ENCODE data around the gene SP1.

The SP1 gene

DNA sequence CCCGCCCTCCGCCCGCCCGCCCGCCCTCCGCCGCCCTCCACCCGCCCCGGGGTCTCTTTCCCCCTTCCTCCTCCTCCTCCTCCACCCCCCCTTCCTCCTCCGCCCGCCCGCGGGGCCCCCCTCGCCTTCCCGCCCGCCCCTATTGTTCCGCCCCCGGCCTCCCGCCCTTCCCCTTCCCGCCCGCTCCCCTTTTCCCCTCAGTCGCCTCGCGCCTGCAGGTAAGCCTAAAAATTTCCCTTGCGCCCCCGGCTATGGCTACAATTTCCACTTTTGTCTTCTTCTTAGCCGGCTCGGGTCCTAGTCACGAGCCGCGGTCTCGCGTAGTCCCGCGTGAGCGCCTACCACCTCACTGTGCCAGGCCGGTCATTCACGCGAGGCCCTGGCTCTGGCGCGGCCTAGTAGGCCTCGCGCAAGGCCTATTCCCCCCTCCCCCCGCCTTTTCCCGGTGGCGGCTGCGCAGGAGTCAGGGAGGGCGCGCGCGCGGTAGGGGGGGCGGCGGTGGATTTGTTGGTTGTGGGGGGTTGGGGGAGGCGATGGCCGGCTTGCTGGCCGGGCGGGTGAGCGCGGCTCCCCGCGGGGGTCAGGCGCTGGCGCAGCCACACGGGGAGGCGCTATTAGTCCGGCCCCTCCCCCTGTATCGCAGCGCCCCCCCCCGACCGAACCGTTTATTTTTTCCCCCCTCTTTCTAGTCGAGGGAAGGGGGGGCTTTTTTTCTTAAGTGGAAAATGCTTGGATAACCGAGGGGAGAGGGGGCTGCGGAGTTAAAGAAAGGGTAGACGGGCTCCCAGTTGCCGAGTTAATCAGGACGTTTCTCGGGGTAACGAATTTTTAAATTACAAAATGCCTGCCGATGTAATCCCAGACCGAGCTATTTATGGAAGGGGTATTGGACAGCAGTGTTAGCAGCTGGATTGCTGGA lies 72.4 kb downstream of the SP1 start:
- peak; percentile 88 for DNase-seq

DNA sequence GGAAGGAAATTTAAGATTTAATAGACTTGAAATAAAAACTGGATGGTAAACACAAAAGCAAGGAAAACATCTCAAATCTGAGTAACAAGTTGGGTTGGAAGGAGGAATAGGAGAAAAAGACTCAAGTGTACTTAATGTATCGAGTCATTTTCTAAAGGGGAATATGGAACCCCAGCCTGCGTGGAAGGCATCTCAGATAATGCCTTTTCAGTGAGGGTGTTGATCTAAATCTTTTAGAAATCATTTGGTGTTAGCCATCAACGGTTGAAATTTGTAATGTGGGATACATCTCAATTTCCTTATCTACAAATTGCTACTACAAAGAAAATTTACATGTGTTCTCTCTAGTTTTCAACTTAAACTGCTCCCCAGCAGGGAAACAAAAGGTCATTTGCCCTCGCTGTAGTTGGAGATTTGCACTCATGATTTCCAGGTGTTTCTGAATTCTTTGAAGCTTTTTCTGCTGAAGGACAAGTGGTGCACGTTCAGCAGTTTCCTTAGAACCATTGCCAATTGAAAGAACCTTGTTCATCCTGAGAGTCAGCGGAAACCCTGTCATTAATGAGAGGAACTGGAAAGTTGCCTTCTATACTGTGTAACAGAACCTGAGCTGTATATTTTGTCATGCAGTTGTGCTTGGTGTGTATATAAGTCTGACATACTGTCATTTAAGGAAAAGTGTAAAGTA lies 74.1 kb downstream of the SP1 start:
- no peak for DNase-seq

DNA sequence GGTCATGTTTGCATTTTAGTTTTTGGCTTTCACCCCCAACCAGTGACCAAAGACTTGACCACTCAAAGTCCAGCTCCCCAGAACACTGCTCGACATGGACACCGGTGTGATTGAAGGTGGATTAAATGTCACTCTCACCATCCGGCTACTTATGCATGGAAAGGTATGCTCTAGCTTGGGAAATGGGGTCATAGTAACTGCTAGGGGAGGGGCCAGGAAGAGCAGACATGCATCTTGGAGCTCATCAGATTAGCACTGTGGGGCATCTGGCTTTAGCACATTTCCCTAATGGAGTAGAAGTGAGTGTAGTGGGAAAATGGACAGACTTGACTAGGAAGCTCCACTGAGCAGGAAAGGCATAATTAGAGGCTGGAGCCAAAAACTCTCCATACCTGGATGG lies 74.7 kb downstream of the SP1 start:
- no peak for DNase-seq

DNA sequence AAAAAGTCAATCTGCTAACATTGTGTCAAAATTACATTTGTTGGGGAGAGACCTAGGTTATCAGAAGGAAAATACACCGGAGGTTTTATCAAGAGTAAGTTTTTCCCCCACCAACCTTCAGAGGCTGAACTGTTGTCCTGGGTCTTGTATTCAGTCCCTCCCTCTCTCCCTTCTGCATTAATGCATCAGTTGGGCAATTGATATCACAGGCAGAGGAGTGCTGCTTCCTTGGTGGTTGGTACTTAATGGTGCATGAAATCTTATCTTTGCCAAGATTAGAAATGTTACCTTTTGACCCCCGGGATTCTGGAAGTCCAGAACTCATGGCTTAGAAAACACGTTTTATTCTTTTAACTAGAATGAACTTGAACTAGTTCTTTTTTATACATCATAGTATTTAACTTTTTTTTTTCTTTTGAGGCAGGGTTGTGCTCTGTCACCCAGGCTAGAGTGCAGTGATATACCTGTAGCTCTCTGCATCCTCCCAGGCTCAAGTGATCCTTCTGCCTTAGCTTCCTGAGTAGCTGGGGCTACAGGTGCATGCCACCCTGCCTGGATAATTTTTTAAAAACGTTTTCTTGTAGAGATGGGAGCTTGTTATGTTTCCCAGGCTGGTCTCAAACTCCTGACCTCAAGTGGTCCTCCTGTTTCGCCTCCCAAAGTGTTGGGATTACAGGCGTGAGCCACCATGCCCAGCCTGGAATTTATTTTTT lies 76.8 kb downstream of the SP1 start:
- DNase-seq, result peak; percentile 48

DNA sequence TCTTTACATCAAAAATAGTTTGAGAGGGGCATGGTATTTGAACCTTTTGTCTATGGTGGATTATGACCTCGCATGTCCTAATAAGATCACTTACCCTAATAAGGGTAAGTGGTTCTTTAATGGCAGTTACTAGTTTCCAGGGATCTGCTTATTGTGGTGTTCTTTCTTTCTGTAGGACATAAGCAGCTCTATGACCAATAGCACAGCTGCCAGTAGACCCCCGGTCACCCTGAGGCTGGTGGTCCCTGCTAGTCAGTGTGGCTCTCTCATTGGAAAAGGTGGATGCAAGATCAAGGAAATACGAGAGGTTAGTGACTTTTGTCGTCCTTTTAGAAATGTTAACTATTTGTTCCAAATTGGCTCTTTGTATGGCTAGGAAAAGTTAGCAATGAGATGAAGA lies 79.1 kb downstream of the SP1 start:
- DNase-seq, result no peak

DNA sequence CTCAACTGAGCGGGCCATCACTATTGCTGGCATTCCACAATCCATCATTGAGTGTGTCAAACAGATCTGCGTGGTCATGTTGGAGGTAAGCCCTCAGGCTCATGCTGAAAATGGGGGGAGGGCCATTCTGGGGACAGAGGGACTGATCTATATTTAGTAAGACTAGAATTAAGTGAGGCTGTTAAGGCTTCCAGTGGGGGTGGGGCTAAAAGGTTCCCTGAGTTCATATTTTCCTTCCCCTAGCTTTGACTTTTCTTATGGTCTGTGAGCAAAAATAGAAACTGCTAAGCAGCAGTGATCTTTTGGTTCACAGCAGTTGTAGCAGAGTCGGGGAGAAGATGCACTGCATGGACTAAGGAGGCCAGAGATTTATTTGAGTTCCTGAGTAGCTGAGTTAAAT lies 81.1 kb downstream of the SP1 start:
- no peak for DNase-seq

DNA sequence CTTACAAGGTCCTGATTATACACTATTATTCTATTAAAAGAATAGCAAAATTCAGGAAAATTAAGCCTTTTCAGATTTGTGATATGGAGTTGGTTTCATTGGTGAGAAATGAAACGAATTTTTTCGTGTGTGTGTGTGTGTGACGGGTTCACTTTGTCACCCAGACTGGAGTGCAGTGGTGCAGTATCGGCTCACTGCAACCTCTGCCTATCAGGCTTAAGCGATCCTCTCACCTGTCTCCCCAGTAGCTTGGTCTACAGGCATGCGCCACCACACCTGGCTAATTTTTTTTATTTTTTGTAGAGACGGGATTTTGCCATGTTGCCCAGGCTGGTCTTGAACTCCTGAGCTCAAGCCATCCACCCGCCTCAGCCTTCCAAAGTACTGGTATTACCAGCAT lies 81.6 kb downstream of the SP1 start:
- no peak for DNase-seq

DNA sequence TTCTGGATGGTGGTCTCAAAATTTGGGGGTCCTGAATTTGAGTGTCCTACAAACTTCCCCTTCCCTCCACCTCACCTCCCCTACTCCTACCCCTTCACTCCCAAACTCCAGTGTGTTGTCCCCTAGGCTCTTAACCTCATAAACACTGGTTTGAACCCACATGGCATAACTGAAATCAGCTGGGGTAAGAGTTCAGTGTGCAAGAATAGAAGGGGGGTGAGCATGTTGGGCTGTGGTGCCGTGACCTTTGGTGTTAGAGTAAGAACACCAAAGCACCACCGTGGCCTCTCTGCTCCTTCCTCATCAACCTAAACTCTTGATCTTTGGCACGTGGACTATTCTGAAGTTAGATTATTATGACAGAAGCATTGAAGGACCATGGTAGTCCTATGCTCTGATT lies 83.0 kb downstream of the SP1 start:
- no peak for DNase-seq

DNA sequence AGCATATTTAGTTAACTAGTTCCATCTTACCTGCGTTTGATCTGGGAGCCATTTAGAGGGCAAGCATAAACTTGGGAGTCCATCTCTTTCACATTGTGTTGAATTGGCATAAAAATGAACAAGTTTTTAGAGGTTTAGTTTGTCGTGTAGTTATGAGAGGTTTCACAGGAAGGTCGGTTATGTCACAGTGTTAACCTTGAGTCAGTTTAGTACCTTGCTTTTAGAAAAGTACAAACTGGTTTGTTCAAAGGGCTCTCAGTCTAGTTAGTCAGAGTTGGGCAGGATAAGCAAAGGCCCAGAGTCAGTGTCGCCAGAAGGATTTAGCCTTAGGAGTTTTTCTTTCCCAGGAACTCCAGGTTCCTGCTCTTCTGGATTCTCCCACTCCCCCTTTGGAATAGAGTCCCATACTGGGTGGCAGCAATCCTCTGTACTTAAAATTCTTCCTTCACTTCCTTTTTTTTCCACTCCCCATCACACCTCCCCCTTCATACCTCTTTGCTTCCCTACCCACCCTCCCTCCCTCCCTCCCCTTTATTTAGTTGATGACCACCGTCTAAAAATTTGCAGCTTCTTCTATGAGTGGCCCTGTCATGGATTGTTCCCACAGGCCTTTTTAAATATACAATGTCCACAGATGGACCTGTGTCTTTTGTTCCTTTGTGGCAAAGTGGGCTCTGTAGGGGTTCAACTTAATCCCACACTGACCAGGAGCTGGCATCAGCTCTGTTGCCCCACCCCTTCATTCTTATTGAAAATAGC lies 84.0 kb downstream of the SP1 start:
- no peak for DNase-seq

DNA sequence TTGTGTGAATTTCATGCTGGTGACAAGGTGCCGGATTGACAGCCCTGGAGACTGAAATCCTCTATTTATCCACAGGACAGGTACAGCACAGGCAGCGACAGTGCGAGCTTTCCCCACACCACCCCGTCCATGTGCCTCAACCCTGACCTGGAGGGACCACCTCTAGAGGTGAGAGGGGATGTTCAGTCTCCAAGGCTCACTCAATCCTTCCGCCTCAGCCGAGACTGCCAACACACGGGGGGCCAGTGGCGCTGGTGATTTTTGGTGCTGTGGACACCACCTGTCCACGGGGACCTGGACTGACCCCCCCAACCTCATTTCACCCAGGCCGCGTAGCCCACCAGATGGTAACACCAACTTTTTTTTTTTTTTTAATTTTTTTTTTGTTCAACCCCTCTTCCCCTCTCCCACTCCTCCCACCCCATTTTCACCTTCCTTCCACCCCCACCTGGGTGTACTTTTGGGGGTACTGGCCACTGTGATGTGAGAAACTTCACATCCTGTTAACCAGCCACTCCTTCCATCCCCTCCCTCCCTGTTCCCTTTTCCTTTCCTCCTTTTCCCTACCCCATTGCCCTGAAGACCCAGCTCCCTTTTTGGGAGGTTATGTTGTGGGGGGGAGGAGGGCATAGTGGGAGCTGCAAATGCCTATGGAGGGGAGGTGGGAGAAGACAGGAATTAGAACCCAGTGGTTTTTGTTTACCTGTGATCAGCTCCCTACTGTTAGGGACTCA lies 84.9 kb downstream of the SP1 start:
- no peak for DNase-seq

DNA sequence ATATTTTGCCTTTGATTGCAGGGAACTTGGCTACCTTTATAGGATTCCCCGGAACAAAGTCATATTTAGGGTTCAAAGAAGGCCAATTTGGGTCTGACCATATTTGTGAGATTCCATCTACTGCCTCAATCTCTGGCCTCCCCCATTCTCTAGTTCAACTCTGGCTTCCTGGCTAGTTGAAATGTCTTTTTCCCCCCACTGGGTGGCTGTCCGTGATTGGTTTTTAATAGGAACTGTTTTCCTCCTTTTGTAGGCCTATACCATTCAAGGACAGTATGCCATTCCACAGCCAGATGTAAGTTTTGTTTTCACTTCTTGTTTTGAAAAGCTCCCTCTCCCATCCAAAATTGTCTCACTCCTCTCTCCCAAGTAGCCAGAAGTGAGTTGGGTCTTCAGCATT lies 85.7 kb downstream of the SP1 start:
- no peak for DNase-seq
